Measurements from ENCODE around the gene ANXA4. TPM values are rescaled to one million over a fixed set of nuclear protein-coding genes. Genes with fewer than 3 reads are reported as not detected.
"Not testable (repeated sequence)": the region's sequence is repeated elsewhere in the genome, so short reads cannot be mapped to it uniquely, and the experiment has no call there.

Gene ANXA4
- total and polyA plus RNA-seq, 9 donors = 20.2 to 51.1 (median 30.3) TPM

- H3K27me3 ChIP-seq (ENCODE audit: control insufficient read depth, insufficient read depth, low read length) = no peaks in the 10 kb centered on the region
- 84% methylated on average over 1 of the region's 2 CpGs for WGBS (ENCODE audit: insufficient coverage)
- peaks cover 13% of the 10 kb centered on the region for H3K4me1 ChIP-seq (ENCODE audit: control insufficient read depth, insufficient read depth, low read length)
- H3K27ac ChIP-seq (ENCODE audit: low read length) = no peak overlapping the region
- H3K4me3 ChIP-seq (ENCODE audit: low read length) = no peak overlapping the region
- H3K36me3 ChIP-seq (ENCODE audit: control insufficient read depth, insufficient read depth, low read length) = no peaks in the 10 kb centered on the region
- H3K9me3 ChIP-seq (replicated peaks; ENCODE audit: control insufficient read depth, low read depth, low read length) = no peaks in the 10 kb centered on the region
- DNase-seq = no peak
Observed at GRCh38 chr2:69745035-69745434, 3.1 kb downstream of the ANXA4 start.

DNA sequence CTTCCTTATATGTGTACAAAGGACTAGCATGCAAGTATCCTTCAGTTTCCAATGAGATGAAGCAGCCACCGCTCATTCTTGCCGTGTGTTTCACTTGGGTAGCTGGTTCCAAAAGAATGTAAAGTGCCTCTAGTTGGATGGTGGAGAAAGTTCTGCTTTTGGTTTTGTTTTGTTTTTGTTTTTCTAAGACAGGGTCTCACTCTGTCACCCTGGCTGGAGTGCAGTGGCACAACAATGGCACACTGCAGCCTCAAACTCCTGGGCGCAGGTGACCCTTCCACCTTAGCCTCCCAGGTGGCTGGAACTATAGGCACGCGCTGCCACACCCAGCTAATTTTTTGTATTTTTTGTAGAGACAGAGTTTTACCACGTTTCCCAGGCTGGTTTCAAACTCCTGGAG lies 8.3 kb downstream of the ANXA4 start:
- H3K4me3 ChIP-seq (ENCODE audit: low read length) = no peak overlapping the region
- no peaks in the 10 kb centered on the region for H3K4me1 ChIP-seq (ENCODE audit: control insufficient read depth, insufficient read depth, low read length)
- no peak for DNase-seq
- H3K36me3 ChIP-seq (ENCODE audit: control insufficient read depth, insufficient read depth, low read length) = no peaks in the 10 kb centered on the region
- no peak overlapping the region for H3K27ac ChIP-seq (ENCODE audit: low read length)
- 100% methylated on average over 1 of the region's 6 CpGs for WGBS (ENCODE audit: insufficient coverage)
- no peaks in the 10 kb centered on the region for H3K27me3 ChIP-seq (ENCODE audit: control insufficient read depth, insufficient read depth, low read length)
- H3K9me3 ChIP-seq (replicated peaks; ENCODE audit: control insufficient read depth, low read depth, low read length) = no peaks in the 10 kb centered on the region

DNA sequence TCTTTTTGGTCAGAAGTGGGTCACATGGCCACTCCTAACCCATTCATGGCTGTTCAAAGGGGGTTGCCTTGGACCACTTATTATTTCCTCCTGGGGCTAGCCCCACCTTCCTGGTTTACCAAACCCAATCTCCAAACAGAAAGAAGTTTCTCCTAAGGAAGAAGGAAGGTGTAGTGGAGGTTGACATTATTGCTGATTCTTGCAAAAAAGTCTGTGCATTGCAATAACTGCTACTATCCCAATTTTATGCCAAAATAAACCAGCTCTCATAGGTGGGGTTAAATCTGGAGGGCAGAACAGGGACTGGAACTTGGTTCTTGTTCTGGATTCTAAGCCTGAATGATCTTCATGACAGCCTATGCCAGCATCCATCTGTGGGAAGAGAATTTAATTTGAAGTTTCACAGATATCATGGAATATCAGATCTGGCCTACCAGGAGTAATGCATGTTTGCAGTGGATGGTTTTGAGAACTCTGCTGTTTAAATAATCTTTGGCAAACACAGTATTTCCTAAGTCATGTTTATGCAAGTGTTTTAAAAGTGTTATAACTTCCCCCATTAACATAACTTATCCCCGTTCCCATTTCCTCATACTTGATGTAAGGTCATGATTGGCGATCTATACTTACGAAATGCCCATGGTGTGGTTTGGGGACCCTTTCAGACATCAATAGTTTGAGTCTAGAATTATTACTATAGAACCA lies 11.9 kb downstream of the ANXA4 start:
- Histone ChIP-seq H3K4me1 (ENCODE audit: control insufficient read depth, insufficient read depth, low read length) (no peaks in the 10 kb centered on the region), H3K4me3 (ENCODE audit: low read length) (no peak overlapping the region), H3K9me3 (replicated peaks; ENCODE audit: control insufficient read depth, low read depth, low read length) (no peaks in the 10 kb centered on the region), H3K36me3 (ENCODE audit: control insufficient read depth, insufficient read depth, low read length) (no peaks in the 10 kb centered on the region), H3K27ac (ENCODE audit: low read length) (no peak overlapping the region), H3K27me3 (ENCODE audit: control insufficient read depth, insufficient read depth, low read length) (no peaks in the 10 kb centered on the region)
- WGBS (ENCODE audit: insufficient coverage) = no CpG with 5 or more reads among the region's 3 CpGs
- DNase-seq = no peak

DNA sequence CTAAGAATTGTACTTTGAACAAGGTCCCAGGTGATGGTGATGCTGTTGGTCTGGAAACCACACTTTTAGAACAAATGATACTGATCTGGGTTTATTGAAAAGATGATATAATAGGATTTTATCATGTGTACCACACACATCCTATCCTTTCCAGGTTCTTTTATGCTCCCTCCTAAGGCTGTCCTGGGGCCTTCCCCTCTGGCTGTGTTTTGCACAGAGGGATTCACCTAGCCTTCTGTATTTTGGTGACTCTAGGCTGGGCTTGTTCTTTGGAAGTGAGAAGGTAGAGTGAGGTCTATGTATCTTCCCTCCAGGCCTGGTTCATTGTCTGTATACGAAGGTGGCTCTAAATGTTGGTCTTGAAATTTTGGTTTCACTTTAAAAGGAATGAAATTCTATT lies 12.7 kb downstream of the ANXA4 start:
- no CpG with 5 or more reads among the region's 1 CpG for WGBS (ENCODE audit: insufficient coverage)
- Histone ChIP-seq H3K4me1 (ENCODE audit: control insufficient read depth, insufficient read depth, low read length) (no peaks in the 10 kb centered on the region), H3K4me3 (ENCODE audit: low read length) (no peak overlapping the region)

DNA sequence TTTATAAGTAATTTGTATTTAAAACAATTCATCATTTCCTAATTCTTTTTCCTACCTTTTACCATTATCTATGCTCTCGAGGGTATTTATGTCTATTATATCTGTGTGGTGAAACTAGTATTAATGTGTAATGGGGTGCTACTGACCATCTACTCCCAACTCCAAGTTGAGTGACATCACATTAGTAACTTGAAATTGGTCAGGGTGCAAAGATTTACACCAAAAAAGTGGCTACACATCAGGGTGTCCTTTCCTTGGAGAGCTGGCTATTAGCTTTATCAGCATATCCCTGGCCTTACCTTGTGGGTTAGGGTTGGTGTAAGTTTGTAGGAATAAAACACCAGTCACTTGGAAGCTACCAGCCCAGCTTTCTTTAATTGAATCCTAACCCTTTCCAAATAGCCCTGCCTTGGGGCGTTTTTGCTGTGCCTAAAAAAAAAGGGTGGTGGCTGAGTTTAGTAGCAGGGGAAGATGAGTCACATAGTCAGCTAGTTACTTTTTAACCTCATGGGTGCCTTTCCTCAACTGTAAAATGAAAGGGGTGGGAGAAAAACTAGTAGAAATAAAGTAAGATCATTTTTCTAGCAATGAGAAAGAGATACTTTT lies 14.0 kb downstream of the ANXA4 start:
- Histone ChIP-seq H3K27ac (ENCODE audit: low read length) (no peak overlapping the region), H3K4me3 (ENCODE audit: low read length) (no peak overlapping the region), H3K4me1 (ENCODE audit: control insufficient read depth, insufficient read depth, low read length) (no peaks in the 10 kb centered on the region), H3K27me3 (ENCODE audit: control insufficient read depth, insufficient read depth, low read length) (no peaks in the 10 kb centered on the region), H3K36me3 (ENCODE audit: control insufficient read depth, insufficient read depth, low read length) (no peaks in the 10 kb centered on the region), H3K9me3 (replicated peaks; ENCODE audit: control insufficient read depth, low read depth, low read length) (no peaks in the 10 kb centered on the region)
- WGBS (ENCODE audit: insufficient coverage) = no CpG with 5 or more reads among the region's 2 CpGs
- DNase-seq = peak; percentile 47

More for the DNA sequence above, 12.7 kb downstream of the ANXA4 start:
- Histone ChIP-seq H3K27me3 (ENCODE audit: control insufficient read depth, insufficient read depth, low read length) (no peaks in the 10 kb centered on the region), H3K9me3 (replicated peaks; ENCODE audit: control insufficient read depth, low read depth, low read length) (no peaks in the 10 kb centered on the region), H3K36me3 (ENCODE audit: control insufficient read depth, insufficient read depth, low read length) (no peaks in the 10 kb centered on the region), H3K27ac (ENCODE audit: low read length) (no peak overlapping the region)
- DNase-seq = no peak

DNA sequence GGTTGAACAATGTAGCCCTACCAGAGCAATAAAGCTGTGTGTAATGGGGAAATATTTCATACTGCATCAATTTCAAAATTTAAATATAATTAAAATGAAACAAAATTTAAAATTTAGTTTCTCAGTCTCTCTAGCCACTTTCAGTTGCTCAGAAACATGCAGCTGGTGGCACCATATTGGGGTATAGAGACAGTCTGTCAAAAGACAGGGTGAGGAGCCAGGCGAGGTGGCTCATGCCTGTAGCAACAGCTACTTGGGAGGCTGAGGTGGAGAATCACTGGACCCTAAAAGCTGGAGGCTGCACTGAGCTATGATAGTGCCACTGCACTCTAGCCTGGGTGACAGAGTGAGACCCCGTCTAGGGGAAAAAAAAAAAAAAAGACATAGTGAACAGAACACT lies 20.1 kb downstream of the ANXA4 start:
- DNase-seq = no peak
- WGBS (ENCODE audit: insufficient coverage) = 96% methylated on average over 2 of the region's 2 CpGs
- peak overlapping the region; percentile 83 for H3K27ac ChIP-seq (ENCODE audit: low read length)

GRCh38 chr2:69762513-69763494 lies 20.9 kb downstream of the ANXA4 start:
- peak; percentile 91 for DNase-seq
- 47% methylated on average over 10 of the region's 14 CpGs for WGBS (ENCODE audit: insufficient coverage)
- peaks cover 2% of the 10 kb centered on the region for H3K36me3 ChIP-seq (ENCODE audit: control insufficient read depth, insufficient read depth, low read length)
- no peaks in the 10 kb centered on the region for H3K27me3 ChIP-seq (ENCODE audit: control insufficient read depth, insufficient read depth, low read length)
- no peak overlapping the region for H3K4me3 ChIP-seq (ENCODE audit: low read length)
- peak overlapping the region; percentile 83 for H3K27ac ChIP-seq (ENCODE audit: low read length)
- peaks cover 12% of the 10 kb centered on the region for H3K4me1 ChIP-seq (ENCODE audit: control insufficient read depth, insufficient read depth, low read length)
- no peaks in the 10 kb centered on the region for H3K9me3 ChIP-seq (replicated peaks; ENCODE audit: control insufficient read depth, low read depth, low read length)

More for the DNA sequence above, 20.1 kb downstream of the ANXA4 start:
- Histone ChIP-seq H3K4me1 (ENCODE audit: control insufficient read depth, insufficient read depth, low read length) (peaks cover 7% of the 10 kb centered on the region), H3K27me3 (ENCODE audit: control insufficient read depth, insufficient read depth, low read length) (no peaks in the 10 kb centered on the region), H3K4me3 (ENCODE audit: low read length) (no peak overlapping the region), H3K36me3 (ENCODE audit: control insufficient read depth, insufficient read depth, low read length) (peaks cover 2% of the 10 kb centered on the region), H3K9me3 (replicated peaks; ENCODE audit: control insufficient read depth, low read depth, low read length) (no peaks in the 10 kb centered on the region)

DNA sequence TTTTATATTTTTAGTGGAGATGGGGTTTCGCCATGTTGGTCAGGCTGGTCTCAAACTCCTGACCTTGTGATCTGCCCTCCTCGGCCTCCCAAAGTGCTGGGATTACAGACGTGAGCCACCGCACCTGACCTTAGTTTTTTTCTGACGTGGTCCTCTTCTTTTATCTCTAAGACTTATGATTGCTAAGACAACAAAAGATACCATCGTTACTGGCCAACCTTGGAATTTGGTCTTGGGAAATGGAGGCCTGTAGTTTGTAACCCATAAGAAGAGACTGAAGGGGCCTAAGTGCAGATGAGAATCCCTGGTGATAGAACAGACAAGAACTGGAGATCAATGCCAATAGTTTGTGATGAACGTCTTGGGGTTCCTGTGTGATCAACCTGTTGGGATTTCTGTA lies 21.9 kb downstream of the ANXA4 start:
- H3K4me1 ChIP-seq (ENCODE audit: control insufficient read depth, insufficient read depth, low read length) = peaks cover 12% of the 10 kb centered on the region
- DNase-seq; H3K27me3 ChIP-seq (ENCODE audit: control insufficient read depth, insufficient read depth, low read length); H3K27ac ChIP-seq (ENCODE audit: low read length); H3K4me3 ChIP-seq (ENCODE audit: low read length); H3K36me3 ChIP-seq (ENCODE audit: control insufficient read depth, insufficient read depth, low read length); H3K9me3 ChIP-seq (replicated peaks; ENCODE audit: control insufficient read depth, low read depth, low read length): not testable (repeated sequence)
- no CpG with 5 or more reads among the region's 7 CpGs for WGBS (ENCODE audit: insufficient coverage)

DNA sequence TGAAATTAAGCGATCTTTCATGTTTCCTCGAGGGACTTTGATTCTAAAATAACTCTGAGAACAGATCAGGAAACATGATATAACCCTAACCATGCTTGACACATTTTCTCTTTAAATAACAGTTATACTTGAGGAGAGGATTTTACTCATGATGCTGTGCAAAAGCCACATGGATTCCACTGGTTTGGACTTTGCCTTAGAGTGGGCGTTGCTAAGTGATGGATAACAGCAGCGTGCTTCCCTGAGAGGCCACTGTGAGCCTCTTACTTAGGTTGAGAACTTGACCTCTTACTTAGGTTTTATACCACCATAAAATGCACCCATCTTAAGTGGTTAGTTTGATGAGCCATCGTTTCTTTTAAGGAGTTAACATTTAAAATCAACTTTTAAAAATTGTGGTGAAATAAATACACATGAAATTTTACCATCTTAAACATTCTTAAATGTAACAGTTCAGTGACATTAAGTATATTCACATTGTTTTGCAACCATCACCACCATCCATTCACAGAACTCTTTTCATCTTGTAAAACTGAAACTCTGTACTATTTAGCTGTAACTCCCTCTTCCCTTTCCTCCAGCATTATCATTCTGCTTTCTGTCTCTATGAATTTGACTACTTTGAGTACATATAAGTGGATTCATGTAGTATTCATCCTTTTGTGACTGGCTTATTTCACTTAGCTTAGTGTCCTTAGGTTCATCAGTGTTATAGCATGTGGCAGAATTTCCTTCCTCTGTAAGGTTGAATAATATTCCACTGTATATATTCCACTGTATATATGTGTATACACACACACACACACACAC lies 22.6 kb downstream of the ANXA4 start:
- peaks cover 12% of the 10 kb centered on the region for H3K4me1 ChIP-seq (ENCODE audit: control insufficient read depth, insufficient read depth, low read length)
- H3K27me3 ChIP-seq (ENCODE audit: control insufficient read depth, insufficient read depth, low read length) = no peaks in the 10 kb centered on the region
- H3K9me3 ChIP-seq (replicated peaks; ENCODE audit: control insufficient read depth, low read depth, low read length) = no peaks in the 10 kb centered on the region
- peaks cover 2% of the 10 kb centered on the region for H3K36me3 ChIP-seq (ENCODE audit: control insufficient read depth, insufficient read depth, low read length)
- WGBS (ENCODE audit: insufficient coverage) = no CpG with 5 or more reads among the region's 5 CpGs
- no peak overlapping the region for H3K4me3 ChIP-seq (ENCODE audit: low read length)
- no peak overlapping the region for H3K27ac ChIP-seq (ENCODE audit: low read length)
- DNase-seq = no peak
